Heart right ventricle (tissue), 16 donors: ENCODE data around the gene FREY1. TPM values are rescaled to one million over a fixed set of nuclear protein-coding genes. Genes with fewer than 3 reads are reported as not detected.

ENCODE experiments used
- ATAC-seq, 8 donors: fragments of 200-7000 bp; cut with Tn5 transposase; one replicate each; pipeline ENCODE4 v1.9.1; 2020; ENCODE audit warnings: mild to moderate bottlenecking in 8 of 8, moderate library complexity in 8 of 8, moderate number of reproducible peaks in 1 of 8
- DNase-seq, 2 donors: peaks; one replicate each; pipeline ENCODE4 v3.0.0-alpha.2; 2020
- H3K27ac ChIP-seq, 10 donors: fragments of 200-600 bp; sonication (generic) in 2 of 10; one replicate each; pipeline versions ENCODE4 v1.5.0 to v1.8.0; 2020 to 2022; ENCODE audit warnings: mild to moderate bottlenecking in 3 of 10
- H3K27me3 ChIP-seq, 7 donors: fragments of 200-600 bp; one replicate each; pipeline ENCODE4 v1.8.0; 2021 to 2022; ENCODE audit warnings: mild to moderate bottlenecking in 2 of 7
- H3K36me3 ChIP-seq, 9 donors: fragments of 200-600 bp; sonication (generic) in 1 of 9; one replicate each; pipeline versions ENCODE4 v1.5.0 to v1.8.0; 2020 to 2022; ENCODE audit warnings: mild to moderate bottlenecking in 2 of 9
- H3K4me1 ChIP-seq, 9 donors: fragments of 200-600 bp; sonication (generic) in 1 of 9; one replicate each; pipeline versions ENCODE4 v1.5.0 to v1.8.0; 2020 to 2022; ENCODE audit warnings: mild to moderate bottlenecking in 4 of 9
- H3K4me3 ChIP-seq, 10 donors: fragments of 200-600 bp; sonication (generic) in 2 of 10; one replicate each; pipeline versions ENCODE4 v1.5.0 to v1.8.0; 2020 to 2022; ENCODE audit warnings: mild to moderate bottlenecking in 7 of 10, moderate library complexity in 2 of 10
- H3K9me3 ChIP-seq, 11 donors: fragments of 200-600 bp in 10 of 11; sonication (generic) in 2 of 11; one replicate each; pipeline versions ENCODE4 v1.5.0 to v1.8.0; 2013 to 2022; ENCODE audit warnings: mild to moderate bottlenecking in 2 of 11, control low read depth in 1 of 11, moderate library complexity in 1 of 11
- WGBS, 2 donors: extraction: QIAGEN DNeasy Blood & Tissue Kit; methylation state at CpG; one replicate each; pipeline ENCODE4 v1.1.7; 2013; ENCODE audit warnings: inconsistent platforms in 1 of 2; 5-methylcytosine and 5-hydroxymethylcytosine counted together
- intact Hi-C, 10 donors: fragments of 100-400 bp; cut with DNase I; formaldehyde crosslinking; loops; one replicate each; pipeline versions ENCODE4 v1.11.1 to v1.14.2; 2022
- polyA plus RNA-seq, 2 donors: library from polyadenylated mRNA; stranded (reverse); fragments of 200-250 nt; gene quantifications; one replicate each; pipeline ENCODE4 v1.2.3, GENCODE V29; 2013
- total RNA-seq, 10 donors: library from RNA; stranded (reverse); fragmentation: NEBNext Ultra II Directional in 3 of 10; extraction: Animal tissue kit (Norgen Biotek cat#: 25700) in 3 of 10; gene quantifications; one replicate each; pipeline versions ENCODE4 v1.2.1 to v1.2.4, GENCODE V29; 2021 to 2023
- TF ChIP-seq, protein P1 (sequence below), 9 donors: fragments of 200-600 bp; sonication (generic) in 2 of 9; IDR thresholded peaks; one replicate each; pipeline versions ENCODE4 v1.5.0 to v1.8.0; 2021 to 2022; ENCODE audit warnings: antibody characterized with exemption in 9 of 9, mild to moderate bottlenecking in 5 of 9, moderate library complexity in 1 of 9
- donor health status: Arrhythmogenic right ventricular cardiomyopathy.
- donor health status: ischemic (EF 13 %, LVEDD 7.1; RV severe dilation, severe dysfunction).
- donor health status: healthy with polysubstance abuse.
- donor health status: DM: no; HTN: yes; CAD: no.
- donor health status: DM: no; HTN: no; CAD: no.
- donor health status: ischemic (EF 25% LVEDD 6.9; RV normal size, moderate dysfunction).
- donor health status: ischemic (EF 25% LVEDD 5.7; RV mildly dilated, moderate dysfunction).
- donor health status: healthy.
- donor health status: DM: yes; HTN: yes; CAD: no.
- donor health status: Ischemic cardiomyopathy.
- donor health status: ischemic (EF 35%, LVEDD 5.7; RV mildly dilated, moderate dysfunction).
- donor health status: nonischemic (EF 11% LVEDD 7.7; RV severe dilation, severe dysfunction).
- donor health status: DM: yes; HTN: yes; CAD: no.
- donor health status: PGD.
- donor health status: ischemic (EF 29% LVEDD 5.4; RV normal size, mild dysfunction).
- donor health status: nonischemic (EF 23%, LVEDD 6.1; RV moderate dilation, normal function).

Gene FREY1
- total and polyA plus RNA-seq, 12 donors: 0.22 to 0.59 (median 0.39) TPM; not detected in 7

DNA sequence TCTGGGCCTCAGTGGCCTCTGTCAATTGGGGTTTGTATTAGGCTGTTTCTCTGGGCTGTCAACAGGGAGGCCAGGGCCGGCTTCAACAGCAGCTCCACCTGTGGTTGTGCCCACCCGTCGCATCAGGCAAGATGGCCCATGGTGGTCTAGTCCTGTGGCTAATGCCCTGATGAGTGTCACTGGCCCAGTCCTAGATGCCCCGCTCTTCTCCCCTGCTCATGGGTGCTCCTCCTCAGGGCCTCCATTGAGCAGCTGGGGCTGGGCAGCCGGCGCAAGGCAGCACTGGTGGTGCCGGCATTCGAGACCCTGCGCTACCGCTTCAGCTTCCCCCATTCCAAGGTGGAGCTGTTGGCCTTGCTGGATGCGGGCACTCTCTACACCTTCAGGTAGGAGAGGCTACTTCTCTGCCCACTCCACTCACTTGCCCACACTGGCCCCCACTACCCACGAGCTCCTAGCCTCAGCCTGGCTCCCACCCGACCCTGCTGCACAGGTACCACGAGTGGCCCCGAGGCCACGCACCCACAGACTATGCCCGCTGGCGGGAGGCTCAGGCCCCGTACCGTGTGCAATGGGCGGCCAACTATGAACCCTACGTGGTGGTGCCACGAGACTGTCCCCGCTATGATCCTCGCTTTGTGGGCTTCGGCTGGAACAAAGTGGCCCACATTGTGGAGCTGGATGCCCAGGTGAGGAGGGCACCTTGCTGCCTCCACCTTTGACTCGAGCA lies 20.8 kb upstream of the FREY1 start:
- H3K4me3 ChIP-seq: no peak overlapping the region
- no peak overlapping the region for H3K27ac ChIP-seq
- intact Hi-C loops: no loop called here
- H3K9me3 ChIP-seq: no peaks in the 10 kb centered on the region
- H3K36me3 ChIP-seq: peaks cover 0 to 21% (median 0%) of the 10 kb centered on the region in 9 donors
- peaks cover 0 to 28% (median 17%) of the 10 kb centered on the region in 9 donors for H3K4me1 ChIP-seq
- no peak for DNase-seq
- TF ChIP-seq, protein P1, sequence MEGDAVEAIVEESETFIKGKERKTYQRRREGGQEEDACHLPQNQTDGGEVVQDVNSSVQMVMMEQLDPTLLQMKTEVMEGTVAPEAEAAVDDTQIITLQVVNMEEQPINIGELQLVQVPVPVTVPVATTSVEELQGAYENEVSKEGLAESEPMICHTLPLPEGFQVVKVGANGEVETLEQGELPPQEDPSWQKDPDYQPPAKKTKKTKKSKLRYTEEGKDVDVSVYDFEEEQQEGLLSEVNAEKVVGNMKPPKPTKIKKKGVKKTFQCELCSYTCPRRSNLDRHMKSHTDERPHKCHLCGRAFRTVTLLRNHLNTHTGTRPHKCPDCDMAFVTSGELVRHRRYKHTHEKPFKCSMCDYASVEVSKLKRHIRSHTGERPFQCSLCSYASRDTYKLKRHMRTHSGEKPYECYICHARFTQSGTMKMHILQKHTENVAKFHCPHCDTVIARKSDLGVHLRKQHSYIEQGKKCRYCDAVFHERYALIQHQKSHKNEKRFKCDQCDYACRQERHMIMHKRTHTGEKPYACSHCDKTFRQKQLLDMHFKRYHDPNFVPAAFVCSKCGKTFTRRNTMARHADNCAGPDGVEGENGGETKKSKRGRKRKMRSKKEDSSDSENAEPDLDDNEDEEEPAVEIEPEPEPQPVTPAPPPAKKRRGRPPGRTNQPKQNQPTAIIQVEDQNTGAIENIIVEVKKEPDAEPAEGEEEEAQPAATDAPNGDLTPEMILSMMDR (IDR thresholded peaks at IDR 0.05): no peak
- 95 to 97% methylated on average over 27 of the region's 27 CpGs for WGBS, 2 donors
- ATAC-seq: no peak
- H3K27me3 ChIP-seq: peaks cover 0 to 22% (median 15%) of the 10 kb centered on the region in 7 donors

DNA sequence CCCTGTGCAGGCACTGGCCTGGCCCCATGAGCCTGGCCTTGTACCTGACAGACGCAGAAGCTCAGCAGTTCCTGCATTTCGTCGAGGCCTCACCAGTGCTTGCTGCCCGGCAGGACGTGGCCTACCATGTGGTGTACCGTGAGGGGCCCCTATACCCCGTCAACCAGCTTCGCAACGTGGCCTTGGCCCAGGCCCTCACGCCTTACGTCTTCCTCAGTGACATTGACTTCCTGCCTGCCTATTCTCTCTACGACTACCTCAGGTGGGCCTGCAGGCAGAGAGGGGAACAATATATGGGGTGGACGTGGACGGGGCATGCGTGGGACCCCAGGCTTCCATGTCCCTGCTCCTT lies 20.2 kb upstream of the FREY1 start:
- peaks cover 0 to 27% (median 21%) of the 10 kb centered on the region in 7 donors for H3K27me3 ChIP-seq
- DNase-seq (no peak), ATAC-seq (no peak)
- no peak overlapping the region for H3K4me3 ChIP-seq
- TF ChIP-seq, protein P1 (IDR thresholded peaks at IDR 0.05): no peak
- no peaks in the 10 kb centered on the region for H3K9me3 ChIP-seq
- no peak overlapping the region for H3K27ac ChIP-seq
- intact Hi-C loops: no loop called here
- H3K36me3 ChIP-seq: peaks cover 0 to 15% (median 0%) of the 10 kb centered on the region in 9 donors
- peaks cover under 1 to 33% (median 19%) of the 10 kb centered on the region in 9 donors for H3K4me1 ChIP-seq
- 70 to 73% methylated on average over 15 of the region's 15 CpGs for WGBS, 2 donors

DNA sequence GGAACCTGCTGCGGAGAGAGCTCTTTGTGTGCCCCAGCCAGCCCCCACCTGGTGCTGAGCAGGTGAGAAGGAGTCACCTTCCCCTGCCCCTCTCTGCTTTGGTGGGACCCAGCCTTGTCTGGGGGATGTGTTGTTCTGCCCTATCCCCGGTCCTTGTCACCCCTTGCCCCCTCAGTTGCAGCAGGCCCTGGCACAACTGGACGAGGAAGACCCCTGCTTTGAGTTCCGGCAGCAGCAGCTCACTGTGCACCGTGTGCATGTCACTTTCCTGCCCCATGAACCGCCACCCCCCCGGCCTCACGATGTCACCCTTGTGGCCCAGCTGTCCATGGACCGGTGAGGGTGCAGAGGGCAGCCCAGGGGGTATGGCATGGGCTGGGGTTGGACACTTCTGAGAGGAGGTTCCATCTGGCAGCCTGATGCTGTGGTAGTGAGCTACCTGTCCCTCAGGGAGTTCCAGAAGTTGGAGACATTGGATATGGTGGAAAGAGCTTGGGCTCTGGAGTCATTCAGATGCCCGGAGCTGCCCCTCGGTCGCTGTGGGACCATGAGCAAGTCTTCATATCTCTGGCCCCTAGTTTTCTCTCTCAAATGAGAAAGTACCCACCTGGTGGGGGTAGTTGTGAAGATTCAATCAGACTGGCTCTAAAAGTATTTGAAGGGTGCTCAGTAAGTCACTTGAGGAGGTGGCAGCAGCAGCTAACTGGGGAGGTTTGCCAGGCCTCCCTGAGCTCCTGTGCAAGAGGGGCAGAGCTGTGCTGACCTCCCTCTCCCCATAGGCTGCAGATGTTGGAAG lies 19.7 kb upstream of the FREY1 start:
- Histone ChIP-seq H3K36me3 (peaks cover 0 to 9% (median 0%) of the 10 kb centered on the region in 9 donors), H3K27ac (no peak overlapping the region), H3K4me3 (no peak overlapping the region), H3K9me3 (no peaks in the 10 kb centered on the region), H3K4me1 (peaks cover 2 to 38% (median 24%) of the 10 kb centered on the region in 9 donors), H3K27me3 (peaks cover 0 to 33% (median 26%) of the 10 kb centered on the region in 7 donors)
- DNase-seq (no peak), ATAC-seq (no peak)
- intact Hi-C loops: no loop called here
- WGBS, 2 donors: 89 to 90% methylated on average over 12 of the region's 12 CpGs
- TF ChIP-seq, protein P1 (IDR thresholded peaks at IDR 0.05): no peak

DNA sequence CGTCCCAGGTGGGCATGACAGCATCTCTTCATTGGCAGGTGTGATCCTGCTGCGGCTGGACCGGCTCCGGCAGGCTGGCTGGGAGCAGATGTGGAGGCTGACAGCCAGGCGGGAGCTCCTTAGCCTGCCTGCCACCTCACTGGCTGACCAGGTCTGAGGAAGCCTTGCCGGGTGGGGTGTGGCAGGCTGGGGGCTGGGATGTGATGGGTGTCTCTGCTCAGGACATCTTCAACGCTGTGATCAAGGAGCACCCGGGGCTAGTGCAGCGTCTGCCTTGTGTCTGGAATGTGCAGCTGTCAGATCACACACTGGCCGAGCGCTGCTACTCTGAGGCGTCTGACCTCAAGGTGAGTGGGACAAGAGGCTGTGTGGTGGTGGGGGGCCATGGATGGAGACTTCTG lies 18.9 kb upstream of the FREY1 start:
- DNase-seq: no peak
- intact Hi-C loops: no loop called here
- Histone ChIP-seq H3K4me1 (peaks cover 2 to 35% (median 25%) of the 10 kb centered on the region in 9 donors), H3K4me3 (no peak overlapping the region), H3K36me3 (peaks cover 0 to 2% (median 0%) of the 10 kb centered on the region in 9 donors), H3K9me3 (no peaks in the 10 kb centered on the region), H3K27ac (no peak overlapping the region), H3K27me3 (peaks cover 0 to 34% (median 27%) of the 10 kb centered on the region in 7 donors)
- 53% methylated on average over 12 of the region's 12 CpGs for WGBS, 2 donors
- TF ChIP-seq, protein P1 (IDR thresholded peaks at IDR 0.05): no peak
- ATAC-seq: no peak
